HG03442 (cell line): ENCODE measurements around the gene TOMM20.

Experiments used
- ATAC-seq: cut with Tn5 transposase; IDR thresholded peaks from one replicate; pipeline ENCODE4 v1.9.1; 2021; ENCODE audit warnings: mild to moderate bottlenecking, moderate library complexity; ENCODE audit not compliant: unreplicated experiment

The TOMM20 gene

GRCh38 chr1:235068158-235069121, 60.2 kb downstream of the TOMM20 start:
- no peak for ATAC-seq

GRCh38 chr1:235067396-235068157, 61.1 kb downstream of the TOMM20 start:
- ATAC-seq, result no peak

DNA sequence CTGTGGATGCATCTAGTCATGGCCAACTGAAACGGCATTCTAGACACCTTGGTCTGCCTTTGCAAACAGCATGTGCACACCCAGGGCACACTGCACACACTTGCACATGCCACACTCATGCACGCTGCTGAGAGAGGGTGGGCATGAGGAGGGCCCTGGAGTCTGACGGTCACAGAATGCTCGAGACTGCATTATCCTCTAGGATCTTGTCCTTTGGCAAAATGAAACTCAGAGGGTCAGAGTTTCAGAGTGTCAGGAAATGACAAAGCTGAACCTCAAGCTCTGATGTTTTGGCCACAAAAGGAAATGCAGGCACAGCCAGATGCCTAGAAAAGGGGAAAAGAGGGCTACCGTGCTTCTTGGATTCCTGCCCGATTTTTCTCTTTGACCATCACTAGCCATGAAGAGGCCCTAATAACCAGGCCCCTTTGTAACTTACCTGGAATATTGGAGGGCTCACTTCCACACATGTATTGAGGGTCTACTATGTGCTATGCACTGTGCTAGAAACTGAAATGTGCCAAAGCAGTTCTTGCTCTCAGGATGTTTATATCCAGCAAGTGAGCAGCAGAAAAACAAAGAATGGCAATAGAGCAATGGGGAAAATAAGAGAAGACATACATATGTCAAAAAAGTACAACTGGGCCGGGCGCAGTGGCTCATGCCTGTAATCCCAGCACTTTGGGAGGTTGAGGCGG, 65.4 kb downstream of the TOMM20 start:
- no peak for ATAC-seq

DNA sequence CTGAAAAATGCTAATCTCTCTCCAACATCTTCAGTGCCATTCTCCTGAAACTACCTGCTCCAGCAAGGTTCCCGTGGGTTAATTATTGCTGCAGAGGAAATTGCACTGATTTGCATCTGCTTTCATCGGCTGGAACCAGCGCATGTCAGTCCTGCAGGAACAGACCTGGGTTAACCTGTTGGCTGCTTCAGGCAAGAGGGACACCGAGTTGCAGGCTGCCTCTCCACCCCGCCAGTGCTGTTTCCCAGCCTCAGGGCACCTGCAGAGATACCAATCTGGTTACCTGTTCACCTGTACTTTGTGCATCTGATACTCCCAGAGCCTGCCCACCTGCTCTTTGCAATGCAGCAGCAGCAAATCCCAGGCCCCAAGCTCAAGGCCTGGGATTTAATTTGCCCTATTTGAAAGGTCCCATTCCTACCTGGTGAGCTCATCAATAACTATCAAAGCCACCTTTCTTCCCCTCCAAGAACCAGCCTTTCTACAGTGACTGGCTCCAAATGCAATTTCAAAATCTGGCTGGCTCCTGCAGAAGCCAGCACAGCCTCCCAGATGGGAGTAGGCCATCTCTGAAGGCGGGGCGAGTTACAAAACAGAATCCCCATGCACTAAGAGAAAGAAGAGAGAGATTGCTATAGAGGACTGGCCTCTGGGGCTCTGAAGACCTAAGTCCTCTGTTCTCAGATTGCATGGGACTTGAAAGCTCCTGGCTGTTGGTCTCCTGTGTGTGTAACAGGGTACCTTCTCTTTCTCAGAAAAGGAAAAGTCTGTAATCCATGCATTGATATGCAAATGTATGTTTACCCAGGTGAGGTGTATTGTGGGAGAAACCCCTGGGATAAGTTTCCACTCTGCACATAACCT, 67.8 kb downstream of the TOMM20 start:
- ATAC-seq, result no peak
